T-helper 1 cell treated with Interleukin-12 subunit alpha and Interleukin-12 subunit beta and Interleukin-4 antibody, amounts not matched to agents 30 μg/mL and 1 μg/mL, for 36 hours (primary cell): ENCODE data around the gene SPATA31D3.
"Not testable (repeated sequence)": the region's sequence is repeated elsewhere in the genome, so short reads cannot be mapped to it uniquely, and the experiment has no call there.

ENCODE experiments used
- H3K27ac Mint-ChIP-seq: one replicate; pipeline ENCODE4 v1.8.0; 2021; ENCODE audit warnings: mild to moderate bottlenecking, mixed read lengths
- H3K27me3 Mint-ChIP-seq: one replicate; pipeline ENCODE4 v1.8.0; 2021; ENCODE audit warnings: low read depth, mixed read lengths
- H3K36me3 Mint-ChIP-seq: one replicate; pipeline ENCODE4 v1.8.0; 2021; ENCODE audit warnings: low read depth, mixed read lengths
- H3K4me1 Mint-ChIP-seq: one replicate; pipeline ENCODE4 v1.8.0; 2021; ENCODE audit warnings: low read depth, mixed read lengths
- H3K4me3 Mint-ChIP-seq: one replicate; pipeline ENCODE4 v1.8.0; 2021; ENCODE audit warnings: mild to moderate bottlenecking, moderate library complexity, mixed read lengths
- H3K9me3 Mint-ChIP-seq: one replicate; pipeline ENCODE4 v1.8.0; 2021; ENCODE audit warnings: mixed read lengths

Gene SPATA31D3

GRCh38 chr9:81955625-81956024, 12.3 kb downstream of the SPATA31D3 start:
- Mint-ChIP-seq H3K36me3 (no peaks in the 10 kb centered on the region), H3K4me3 (no peak overlapping the region), H3K27ac (no peak overlapping the region), H3K4me1 (no peaks in the 10 kb centered on the region), H3K27me3 (no peaks in the 10 kb centered on the region), H3K9me3 (peaks cover 31% of the 10 kb centered on the region)

- Mint-ChIP-seq H3K27ac (no peak overlapping the region), H3K9me3 (peaks cover 10% of the 10 kb centered on the region), H3K36me3 (no peaks in the 10 kb centered on the region), H3K27me3 (no peaks in the 10 kb centered on the region), H3K4me1 (no peaks in the 10 kb centered on the region), H3K4me3 (no peak overlapping the region)
These were observed 21.2 kb downstream of the SPATA31D3 start for GRCh38 chr9:81964218-81965171.

GRCh38 chr9:81968026-81968425, 24.7 kb downstream of the SPATA31D3 start:
- no peak overlapping the region for H3K27ac Mint-ChIP-seq
- H3K4me1 Mint-ChIP-seq = no peaks in the 10 kb centered on the region
- no peak overlapping the region for H3K4me3 Mint-ChIP-seq
- H3K27me3 Mint-ChIP-seq = no peaks in the 10 kb centered on the region
- H3K9me3 Mint-ChIP-seq = peaks cover 11% of the 10 kb centered on the region
- no peaks in the 10 kb centered on the region for H3K36me3 Mint-ChIP-seq

- H3K9me3 Mint-ChIP-seq = peaks cover 17% of the 10 kb centered on the region
- H3K36me3 Mint-ChIP-seq = no peaks in the 10 kb centered on the region
- H3K4me3 Mint-ChIP-seq = no peak overlapping the region
- no peaks in the 10 kb centered on the region for H3K27me3 Mint-ChIP-seq
- H3K27ac Mint-ChIP-seq = no peak overlapping the region
- H3K4me1 Mint-ChIP-seq = no peaks in the 10 kb centered on the region
These were observed 26.7 kb downstream of the SPATA31D3 start for GRCh38 chr9:81969971-81970370.

- Mint-ChIP-seq H3K4me3 (no peak overlapping the region), H3K27ac (no peak overlapping the region), H3K9me3 (peaks cover 27% of the 10 kb centered on the region), H3K4me1 (no peaks in the 10 kb centered on the region), H3K27me3 (no peaks in the 10 kb centered on the region), H3K36me3 (no peaks in the 10 kb centered on the region)
These were observed 28.4 kb downstream of the SPATA31D3 start for GRCh38 chr9:81971727-81972126.

- Mint-ChIP-seq H3K4me3 (no peak overlapping the region), H3K9me3 (peaks cover 17% of the 10 kb centered on the region), H3K36me3 (no peaks in the 10 kb centered on the region), H3K4me1 (no peaks in the 10 kb centered on the region), H3K27me3 (no peaks in the 10 kb centered on the region), H3K27ac (no peak overlapping the region)
These were observed 31.5 kb downstream of the SPATA31D3 start for GRCh38 chr9:81974764-81975163.

GRCh38 chr9:81976351-81976750, 33.1 kb downstream of the SPATA31D3 start:
- Mint-ChIP-seq H3K9me3 (peaks cover 17% of the 10 kb centered on the region), H3K36me3 (no peaks in the 10 kb centered on the region), H3K27ac (no peak overlapping the region), H3K27me3 (no peaks in the 10 kb centered on the region), H3K4me3 (no peak overlapping the region), H3K4me1 (no peaks in the 10 kb centered on the region)

- peaks cover 12% of the 10 kb centered on the region for H3K9me3 Mint-ChIP-seq
- H3K36me3 Mint-ChIP-seq = no peaks in the 10 kb centered on the region
- H3K27me3 Mint-ChIP-seq = no peaks in the 10 kb centered on the region
- H3K4me1 Mint-ChIP-seq = no peaks in the 10 kb centered on the region
- no peak overlapping the region for H3K27ac Mint-ChIP-seq
- H3K4me3 Mint-ChIP-seq = no peak overlapping the region
These were observed 35.9 kb downstream of the SPATA31D3 start for GRCh38 chr9:81979196-81979595.

- Mint-ChIP-seq H3K27ac (no peak overlapping the region), H3K27me3 (no peaks in the 10 kb centered on the region), H3K36me3 (no peaks in the 10 kb centered on the region), H3K9me3 (peaks cover 4% of the 10 kb centered on the region), H3K4me3 (no peak overlapping the region), H3K4me1 (no peaks in the 10 kb centered on the region)
These were observed 37.3 kb downstream of the SPATA31D3 start for GRCh38 chr9:81980568-81980967.

- Mint-ChIP-seq H3K4me3 (no peak overlapping the region), H3K4me1 (no peaks in the 10 kb centered on the region), H3K36me3 (no peaks in the 10 kb centered on the region), H3K27me3 (no peaks in the 10 kb centered on the region), H3K9me3 (no peaks in the 10 kb centered on the region), H3K27ac (no peak overlapping the region)
These were observed 38.6 kb downstream of the SPATA31D3 start for GRCh38 chr9:81981883-81982282.

- Mint-ChIP-seq H3K36me3 (no peaks in the 10 kb centered on the region), H3K4me3 (no peak overlapping the region)
These were observed 41.6 kb downstream of the SPATA31D3 start for GRCh38 chr9:81984928-81985327.

GRCh38 chr9:81986051-81986450, 42.8 kb downstream of the SPATA31D3 start:
- Mint-ChIP-seq H3K36me3 (no peaks in the 10 kb centered on the region), H3K27me3 (no peaks in the 10 kb centered on the region), H3K4me3 (no peak overlapping the region), H3K27ac (no peak overlapping the region), H3K4me1 (no peaks in the 10 kb centered on the region), H3K9me3 (no peaks in the 10 kb centered on the region)

More at GRCh38 chr9:81984928-81985327, 41.6 kb downstream of the SPATA31D3 start:
- Mint-ChIP-seq H3K27me3 (no peaks in the 10 kb centered on the region), H3K9me3 (no peaks in the 10 kb centered on the region), H3K4me1 (no peaks in the 10 kb centered on the region), H3K27ac (no peak overlapping the region)

- not testable (repeated sequence) for H3K4me3 Mint-ChIP-seq, H3K27me3 Mint-ChIP-seq, H3K4me1 Mint-ChIP-seq, H3K27ac Mint-ChIP-seq, H3K36me3 Mint-ChIP-seq, H3K9me3 Mint-ChIP-seq
These were observed 45.2 kb downstream of the SPATA31D3 start, which contains the start of gene SPATA31D1 for GRCh38 chr9:81988472-81988871. SPATA31D1 (plus strand) TSS chr9:81988772; CDS start chr9:81988819, 47 bp downstream.

- no peak overlapping the region for H3K27ac Mint-ChIP-seq
- H3K4me1 Mint-ChIP-seq = no peaks in the 10 kb centered on the region
- no peak overlapping the region for H3K4me3 Mint-ChIP-seq
- H3K9me3 Mint-ChIP-seq = peaks cover 12% of the 10 kb centered on the region
- no peaks in the 10 kb centered on the region for H3K36me3 Mint-ChIP-seq
- H3K27me3 Mint-ChIP-seq = no peaks in the 10 kb centered on the region
These were observed 46.4 kb downstream of the SPATA31D3 start for GRCh38 chr9:81989700-81990099.

GRCh38 chr9:81993656-81994055, 50.4 kb downstream of the SPATA31D3 start:
- Mint-ChIP-seq H3K27ac (no peak overlapping the region), H3K36me3 (no peaks in the 10 kb centered on the region), H3K9me3 (peaks cover 12% of the 10 kb centered on the region), H3K4me1 (no peaks in the 10 kb centered on the region), H3K27me3 (no peaks in the 10 kb centered on the region), H3K4me3 (no peak overlapping the region)
